K562 (cell line): ENCODE data around the gene ASB15. TPM values are rescaled to one million over a fixed set of nuclear protein-coding genes. Genes with fewer than 3 reads are reported as not detected.

Source experiments
- ATAC-seq: fragments of 200-7000 bp; cut with Tn5 transposase; 3 replicates; pipeline ENCODE4 v1.9.1; 2020; ENCODE audit warnings: moderate library complexity
- BruUV-seq: library from RNA; stranded (reverse); fragments of 400-500 nt; replicated peaks from 2 replicates; lab custom pipeline; 2021; lab: Mats Ljungman, UMichigan
- CTCF ChIA-PET: fragments of 300-600 bp; formaldehyde crosslinking; extraction: SDS; loops from one replicate; lab custom pipeline; 2021; ENCODE audit warnings: low intra/inter-chr PET ratio; lab: Yijun Ruan, JAX
- POLR2A ChIA-PET: fragments of 300-600, 350-650 bp; sonication (Branson Sonifier 250); formaldehyde crosslinking; extraction: SDS; loops from one replicate; lab custom pipeline; 2021; ENCODE audit warnings: antibody characterized with exemption, inconsistent platforms; lab: Yijun Ruan, JAX
- DNase-seq, 4 experiments: peaks; one replicate each; pipeline versions ENCODE4 v3.0.0 to v3.0.0-alpha.2; 2011 to 2018; ENCODE audit warnings: low spot score in 3 of 4, mixed read lengths in 3 of 4; ENCODE audit errors: extremely low read depth in 1 of 4
- FAIRE-seq: peaks from 2 replicates; lab custom pipeline; 2011; peaks lifted over from hg19 to GRCh38; lab: Jason Lieb, UNC
- H2AFZ ChIP-seq: 2 replicates; pipeline ENCODE4 v1.6.0; 2011; ENCODE audit warnings: low read depth, low read length, control low read depth, inconsistent platforms
- H3K27ac ChIP-seq: fragments of 200-600 bp; 3 replicates; pipeline ENCODE4 v1.8.0; 2011; ENCODE audit warnings: low read depth, mild to moderate bottlenecking, control low read depth, inconsistent platforms, low read length, moderate library complexity, mixed read lengths; ENCODE audit errors: extremely low read depth
- H3K27me3 ChIP-seq, 2 experiments: fragments of 300-600 bp in 1 of 2; 2 replicates in 1 of 2; 3 replicates in 1 of 2; pipeline versions ENCODE4 v1.6.0 to v1.8.0; 2011; ENCODE audit warnings: inconsistent platforms in 2 of 2, low read length in 2 of 2, mild to moderate bottlenecking in 1 of 2, mixed read lengths in 1 of 2, moderate library complexity in 1 of 2; ENCODE audit not compliant: control insufficient read depth in 2 of 2, insufficient read depth in 2 of 2
- H3K36me3 ChIP-seq: fragments of 300-600 bp; 3 replicates; pipeline ENCODE4 v1.8.0; 2011; ENCODE audit warnings: mild to moderate bottlenecking, low read length, inconsistent platforms; ENCODE audit not compliant: control insufficient read depth, insufficient read depth
- H3K4me1 ChIP-seq, 2 experiments: fragments of 200-600 bp in 1 of 2; replicated peaks in 1 of 2; 2 replicates in 1 of 2; 3 replicates in 1 of 2; pipeline versions ENCODE4 v1.5.1 to v1.8.0; 2011; ENCODE audit warnings: inconsistent platforms in 2 of 2, low read length in 2 of 2, mild to moderate bottlenecking in 1 of 2, mixed read lengths in 1 of 2, moderate library complexity in 1 of 2; ENCODE audit not compliant: control insufficient read depth in 2 of 2, insufficient read depth in 2 of 2
- H3K4me2 ChIP-seq: 2 replicates; pipeline ENCODE4 v1.6.1; 2011; ENCODE audit warnings: low read length, control low read depth, inconsistent platforms, mixed read lengths; ENCODE audit not compliant: insufficient read depth
- H3K4me3 ChIP-seq: fragments of 200-600 bp; sonication (generic), shearing (Covaris generic); 2 replicates; pipeline ENCODE4 v1.5.1; 2016; ENCODE audit warnings: control low read depth, inconsistent platforms
- H3K79me2 ChIP-seq: fragments of 200-600 bp; 3 replicates; pipeline ENCODE4 v1.8.0; 2011; ENCODE audit warnings: low read length, inconsistent platforms; ENCODE audit not compliant: control insufficient read depth, insufficient read depth
- H3K9ac ChIP-seq, 2 experiments: 2 replicates each; pipeline versions ENCODE4 v1.6.0 to v1.6.1; 2011; ENCODE audit warnings: low read depth in 2 of 2, low read length in 2 of 2, control low read depth in 1 of 2, inconsistent platforms in 1 of 2, mild to moderate bottlenecking in 1 of 2, mixed read lengths in 1 of 2; ENCODE audit not compliant: insufficient read depth in 1 of 2
- H3K9me1 ChIP-seq: one replicate; pipeline ENCODE4 v1.6.0; 2011; ENCODE audit warnings: inconsistent platforms, mild to moderate bottlenecking, low read length, moderate library complexity; ENCODE audit not compliant: control insufficient read depth, insufficient read depth
- H3K9me3 ChIP-seq: replicated peaks from 2 replicates; pipeline ENCODE4 v1.5.1; 2011; ENCODE audit warnings: low read depth, low read length, inconsistent platforms; ENCODE audit not compliant: control insufficient read depth, insufficient read depth
- H4K20me1 ChIP-seq: replicated peaks from 2 replicates; pipeline ENCODE4 v1.6.1; 2011; ENCODE audit warnings: low read length, inconsistent platforms, mixed read lengths; ENCODE audit not compliant: control insufficient read depth, insufficient read depth
- BACH1 ChIP-seq: fragments of 200-800 bp; sonication (Bioruptor generic); IDR thresholded peaks from 2 replicates; pipeline ENCODE4 v1.6.1; 2016; ENCODE audit warnings: missing genetic modification characterization, missing compliant biosample characterization
- NFE2L1 ChIP-seq: fragments of 450-650 bp; IDR thresholded peaks from 2 replicates; pipeline ENCODE4 v1.6.1; 2016; ENCODE audit warnings: missing genetic modification characterization, low read depth, mild to moderate bottlenecking, missing compliant biosample characterization, moderate library complexity, borderline replicate concordance
- POLR2AphosphoS5 ChIP-seq: IDR thresholded peaks from 2 replicates; pipeline ENCODE4 v1.6.1; 2011; ENCODE audit warnings: mild to moderate bottlenecking, low read depth, low read length, moderate library complexity; ENCODE audit not compliant: control insufficient read depth, insufficient read depth
- SNIP1 ChIP-seq: fragments of 450-650 bp; IDR thresholded peaks from 2 replicates; pipeline ENCODE4 v1.7.1; 2017; ENCODE audit warnings: low read depth, mild to moderate bottlenecking
- WGBS: fragments of 100-300 bp; shearing (Covaris generic); methylation state at CpG from one replicate; pipeline ENCODE4 v1.1.6; 2016; ENCODE audit warnings: low coverage, mixed read lengths; ENCODE audit not compliant: insufficient coverage; ENCODE audit errors: missing lambda C conversion rate; 5-methylcytosine and 5-hydroxymethylcytosine counted together
- in situ Hi-C: fragments of 300-500 bp; cut with MboI; formaldehyde crosslinking; loops from 4 replicates; pipeline ENCODE4 v1.15.0; 2018; ENCODE audit warnings: inconsistent platforms, mixed read lengths
- intact Hi-C: fragments of 100-400 bp; cut with micrococcal nuclease; formaldehyde crosslinking; loops from 2 replicates; pipeline ENCODE4 v1.14.2; 2022
- polyA plus RNA-seq, 8 experiments: library from polyadenylated mRNA; depleted of rRNA in 4 of 8; stranded (reverse) in 5 of 8; unstranded in 3 of 8; fragments of >200 nt; fragmentation: Nextera tagmentation in 2 of 8; fragmentation: Illumina TruSeq in 1 of 8; extraction: Ambion mirVana in 2 of 8; extraction: Trizol in 1 of 8; gene quantifications; 2 replicates each; pipeline versions ENCODE4 v1.2.1 to v1.2.3, GENCODE V29; 2011 to 2014; ENCODE audit warnings: inconsistent platforms in 1 of 8, missing spikeins in 1 of 8
- total RNA-seq, 7 experiments: library from RNA; depleted of rRNA in 6 of 7; stranded (reverse); fragments of >200 nt in 6 of 7; fragmentation: Illumina TruSeq in 2 of 7; extraction: Trizol in 2 of 7; gene quantifications; 2 replicates each; pipeline versions ENCODE4 v1.2.1 to v1.2.3, GENCODE V29; 2011 to 2021; ENCODE audit warnings: low replicate concordance in 1 of 7
- TF ChIP-seq, protein P1 (sequence below): fragments of 250-450 bp; sonication (Bioruptor Pico); IDR thresholded peaks from 2 replicates; pipeline ENCODE4 v1.5.1; 2021; ENCODE audit warnings: mild to moderate bottlenecking
- TF ChIP-seq, protein P2 (sequence below): sonication (generic); formaldehyde crosslinking; IDR thresholded peaks from 2 replicates; pipeline ENCODE4 v1.8.0; 2022; ENCODE audit warnings: mild to moderate bottlenecking, missing genetic modification reagents

The ASB15 gene
- total and polyA plus RNA-seq, 9 of the 15 experiments (the other 6 are each of a cell fraction or from before 2014, with no cell fraction given): 0.03 to 0.14 (median 0.04) TPM; not detected in 3

DNA sequence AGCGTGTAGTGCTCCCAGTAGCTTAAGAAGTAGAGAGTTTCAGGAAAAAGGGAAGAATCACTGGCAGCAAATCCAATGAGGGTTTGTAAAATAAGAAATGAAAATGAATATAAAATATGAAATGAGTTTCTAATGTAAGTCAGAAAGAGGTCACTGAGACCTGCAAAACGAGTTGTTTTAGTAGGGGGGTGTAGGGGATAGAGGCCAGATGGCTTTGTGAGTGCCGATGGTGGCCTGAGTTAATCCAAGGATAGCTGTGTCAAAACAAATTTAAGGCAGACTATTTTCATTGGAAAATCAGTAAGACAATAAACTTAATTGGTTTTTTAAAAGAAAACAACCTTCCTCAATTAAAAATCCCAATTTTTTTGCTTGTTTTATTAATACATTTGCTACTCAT lies 745 bp upstream of the ASB15 start:
- Histone ChIP-seq H3K79me2 (no peaks in the 10 kb centered on the region), H2AFZ (0 out of 2 replicates have a peak overlapping the region, but pooled peaks have one; percentile 22), H3K4me2 (no peak overlapping the region), H3K4me3 (no peak overlapping the region), H3K9ac (no peak overlapping the region), H3K36me3 (no peaks in the 10 kb centered on the region), H3K27me3 (no peaks in the 10 kb centered on the region), H3K27ac (no peak overlapping the region), H3K9me3 (no peaks in the 10 kb centered on the region), H4K20me1 (no peaks in the 10 kb centered on the region), H3K9me1 (no peaks in the 10 kb centered on the region), H3K4me1 (no peaks in the 10 kb centered on the region; a peak in 1 of 5 replicates)
- BruUV-seq: no TSS peak
- ATAC-seq (no peak), DNase-seq (no peak), FAIRE-seq (no peak)
- in situ Hi-C loops (no loop called here), intact Hi-C loops (no loop called here)
- CTCF ChIA-PET: no interaction called here
- 25% methylated on average over 3 of the region's 3 CpGs for WGBS
- TF ChIP-seq POLR2AphosphoS5 (no peak), SNIP1 (no peak)
- TF ChIP-seq, protein P1, sequence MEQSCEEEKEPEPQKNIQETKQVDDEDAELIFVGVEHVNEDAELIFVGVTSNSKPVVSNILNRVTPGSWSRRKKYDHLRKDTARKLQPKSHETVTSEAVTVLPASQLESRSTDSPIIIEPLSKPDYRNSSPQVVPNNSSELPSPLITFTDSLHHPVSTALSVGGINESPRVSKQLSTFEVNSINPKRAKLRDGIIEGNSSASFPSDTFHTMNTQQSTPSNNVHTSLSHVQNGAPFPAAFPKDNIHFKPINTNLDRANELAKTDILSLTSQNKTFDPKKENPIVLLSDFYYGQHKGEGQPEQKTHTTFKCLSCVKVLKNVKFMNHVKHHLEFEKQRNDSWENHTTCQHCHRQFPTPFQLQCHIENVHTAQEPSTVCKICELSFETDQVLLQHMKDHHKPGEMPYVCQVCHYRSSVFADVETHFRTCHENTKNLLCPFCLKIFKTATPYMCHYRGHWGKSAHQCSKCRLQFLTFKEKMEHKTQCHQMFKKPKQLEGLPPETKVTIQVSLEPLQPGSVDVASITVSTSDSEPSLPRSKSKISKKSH (CRISPR knock-in tag): no peak
- POLR2A ChIA-PET: interaction anchor here (0.7 to 1.2 kb wide), 2 partner anchors 11 to 28 kb away, joined by 3 read pairs; no protein-coding TSS in a partner anchor

DNA sequence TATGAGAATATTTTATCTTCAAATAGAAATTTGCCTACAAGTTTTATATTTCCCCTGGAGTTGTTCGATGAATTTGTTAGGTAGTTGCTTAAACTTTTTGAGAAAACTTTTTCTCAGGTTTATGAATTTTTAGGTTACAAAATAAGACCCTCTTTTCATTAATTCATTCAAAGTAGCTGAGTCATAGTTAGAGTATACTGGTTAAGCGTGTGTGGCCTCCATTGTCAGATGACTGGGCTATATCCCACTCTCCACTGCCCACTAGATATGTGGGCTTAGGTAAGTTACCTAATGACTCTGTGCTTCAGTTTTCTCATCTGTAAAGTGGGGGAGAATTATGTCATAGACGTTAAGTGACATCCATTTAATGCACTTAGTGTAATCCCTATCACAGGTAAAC lies 1.0 kb downstream of the ASB15 start:
- Histone ChIP-seq H3K27me3 (no peaks in the 10 kb centered on the region), H3K9me1 (no peaks in the 10 kb centered on the region), H3K9ac (no peak overlapping the region), H3K4me3 (no peak overlapping the region), H4K20me1 (no peaks in the 10 kb centered on the region), H3K4me2 (no peak overlapping the region), H3K9me3 (no peaks in the 10 kb centered on the region), H2AFZ (no peak overlapping the region), H3K36me3 (no peaks in the 10 kb centered on the region), H3K4me1 (no peaks in the 10 kb centered on the region; a peak in 1 of 5 replicates), H3K79me2 (no peaks in the 10 kb centered on the region), H3K27ac (no peak overlapping the region)
- intact Hi-C loops (no loop called here), in situ Hi-C loops (no loop called here)
- DNase-seq (no peak), ATAC-seq (no peak), FAIRE-seq (no peak)
- no TSS peak for BruUV-seq
- POLR2A ChIA-PET: interaction anchor here (1.0 kb wide), 1 partner anchor 9 kb away, joined by 4 read pairs; no protein-coding TSS in a partner anchor
- CTCF ChIA-PET: no interaction called here
- 17% methylated on average over 3 of the region's 3 CpGs for WGBS
- peak; percentile 42; the same call in 1 of the 2 replicates for TF ChIP-seq BACH1 (tag)
- TF ChIP-seq NFE2L1 (tag): peak; percentile 59; the same call in 1 of the 2 replicates
- TF ChIP-seq, protein P2, sequence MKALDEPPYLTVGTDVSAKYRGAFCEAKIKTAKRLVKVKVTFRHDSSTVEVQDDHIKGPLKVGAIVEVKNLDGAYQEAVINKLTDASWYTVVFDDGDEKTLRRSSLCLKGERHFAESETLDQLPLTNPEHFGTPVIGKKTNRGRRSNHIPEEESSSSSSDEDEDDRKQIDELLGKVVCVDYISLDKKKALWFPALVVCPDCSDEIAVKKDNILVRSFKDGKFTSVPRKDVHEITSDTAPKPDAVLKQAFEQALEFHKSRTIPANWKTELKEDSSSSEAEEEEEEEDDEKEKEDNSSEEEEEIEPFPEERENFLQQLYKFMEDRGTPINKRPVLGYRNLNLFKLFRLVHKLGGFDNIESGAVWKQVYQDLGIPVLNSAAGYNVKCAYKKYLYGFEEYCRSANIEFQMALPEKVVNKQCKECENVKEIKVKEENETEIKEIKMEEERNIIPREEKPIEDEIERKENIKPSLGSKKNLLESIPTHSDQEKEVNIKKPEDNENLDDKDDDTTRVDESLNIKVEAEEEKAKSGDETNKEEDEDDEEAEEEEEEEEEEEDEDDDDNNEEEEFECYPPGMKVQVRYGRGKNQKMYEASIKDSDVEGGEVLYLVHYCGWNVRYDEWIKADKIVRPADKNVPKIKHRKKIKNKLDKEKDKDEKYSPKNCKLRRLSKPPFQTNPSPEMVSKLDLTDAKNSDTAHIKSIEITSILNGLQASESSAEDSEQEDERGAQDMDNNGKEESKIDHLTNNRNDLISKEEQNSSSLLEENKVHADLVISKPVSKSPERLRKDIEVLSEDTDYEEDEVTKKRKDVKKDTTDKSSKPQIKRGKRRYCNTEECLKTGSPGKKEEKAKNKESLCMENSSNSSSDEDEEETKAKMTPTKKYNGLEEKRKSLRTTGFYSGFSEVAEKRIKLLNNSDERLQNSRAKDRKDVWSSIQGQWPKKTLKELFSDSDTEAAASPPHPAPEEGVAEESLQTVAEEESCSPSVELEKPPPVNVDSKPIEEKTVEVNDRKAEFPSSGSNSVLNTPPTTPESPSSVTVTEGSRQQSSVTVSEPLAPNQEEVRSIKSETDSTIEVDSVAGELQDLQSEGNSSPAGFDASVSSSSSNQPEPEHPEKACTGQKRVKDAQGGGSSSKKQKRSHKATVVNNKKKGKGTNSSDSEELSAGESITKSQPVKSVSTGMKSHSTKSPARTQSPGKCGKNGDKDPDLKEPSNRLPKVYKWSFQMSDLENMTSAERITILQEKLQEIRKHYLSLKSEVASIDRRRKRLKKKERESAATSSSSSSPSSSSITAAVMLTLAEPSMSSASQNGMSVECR (CRISPR knock-in tag): no peak
